Thoracic aorta (tissue), 2 donors: ENCODE measurements around the gene LMO1. TPM values are rescaled to one million over a fixed set of nuclear protein-coding genes. Genes with fewer than 3 reads are reported as not detected.

Experiments used
- ATAC-seq: fragments of 150-250 bp; one replicate; pipeline ENCODE4 v1.8.0; 2017; ENCODE audit warnings: low read depth; ENCODE audit not compliant: insufficient number of reproducible peaks, low FRiP score
- DNase-seq: peaks from one replicate; pipeline ENCODE4 v3.0.0-alpha.2; 2020; ENCODE audit warnings: low spot score
- H3K27ac ChIP-seq, 2 donors: fragments of 200-600 bp; sonication (generic); 1 replicate in 1 of 2; 2 replicates in 1 of 2; pipeline ENCODE4 v1.5.1; 2016; ENCODE audit warnings: mild to moderate bottlenecking in 2 of 2, moderate library complexity in 2 of 2
- H3K27me3 ChIP-seq: fragments of 200-600 bp; sonication (generic); replicated peaks from 2 replicates; pipeline ENCODE4 v1.6.0; 2016; ENCODE audit warnings: mild to moderate bottlenecking; ENCODE audit not compliant: insufficient read depth
- H3K36me3 ChIP-seq: fragments of 200-600 bp; sonication (generic); one replicate; pipeline ENCODE4 v1.5.1; 2016
- H3K4me1 ChIP-seq, 2 donors: fragments of 200-600 bp; sonication (generic); 1 replicate in 1 of 2; 2 replicates in 1 of 2; pipeline versions ENCODE4 v1.5.1 to v1.6.0; 2016; ENCODE audit warnings: low read depth in 2 of 2, mild to moderate bottlenecking in 1 of 2; ENCODE audit not compliant: control insufficient read depth in 1 of 2
- H3K4me3 ChIP-seq: fragments of 200-600 bp; sonication (generic); 2 replicates; pipeline ENCODE4 v1.5.1; 2016; ENCODE audit warnings: mild to moderate bottlenecking
- H3K9me3 ChIP-seq: fragments of 200-600 bp; sonication (generic); 2 replicates; pipeline ENCODE4 v1.5.1; 2016
- total RNA-seq, 2 donors: library from RNA; depleted of rRNA; stranded (reverse); fragments of >200 nt; gene quantifications; one replicate each; pipeline versions ENCODE4 v1.1.0 to v1.2.3, GENCODE V29; 2016
- TF ChIP-seq, protein P1 (sequence below): fragments of 200-600 bp; sonication (generic); IDR thresholded peaks from one replicate; pipeline ENCODE4 v1.5.1; 2019; ENCODE audit warnings: antibody characterized with exemption

LMO1 gene
- total RNA-seq, 2 donors from 2014 or later, result not detected

- Histone ChIP-seq H3K27ac (no peak overlapping the region), H3K4me3 (no peak overlapping the region), H3K9me3 (no peaks in the 10 kb centered on the region), H3K36me3 (no peaks in the 10 kb centered on the region), H3K27me3 (no peaks in the 10 kb centered on the region), H3K4me1 (no peaks in the 10 kb centered on the region)
- TF ChIP-seq, protein P1, sequence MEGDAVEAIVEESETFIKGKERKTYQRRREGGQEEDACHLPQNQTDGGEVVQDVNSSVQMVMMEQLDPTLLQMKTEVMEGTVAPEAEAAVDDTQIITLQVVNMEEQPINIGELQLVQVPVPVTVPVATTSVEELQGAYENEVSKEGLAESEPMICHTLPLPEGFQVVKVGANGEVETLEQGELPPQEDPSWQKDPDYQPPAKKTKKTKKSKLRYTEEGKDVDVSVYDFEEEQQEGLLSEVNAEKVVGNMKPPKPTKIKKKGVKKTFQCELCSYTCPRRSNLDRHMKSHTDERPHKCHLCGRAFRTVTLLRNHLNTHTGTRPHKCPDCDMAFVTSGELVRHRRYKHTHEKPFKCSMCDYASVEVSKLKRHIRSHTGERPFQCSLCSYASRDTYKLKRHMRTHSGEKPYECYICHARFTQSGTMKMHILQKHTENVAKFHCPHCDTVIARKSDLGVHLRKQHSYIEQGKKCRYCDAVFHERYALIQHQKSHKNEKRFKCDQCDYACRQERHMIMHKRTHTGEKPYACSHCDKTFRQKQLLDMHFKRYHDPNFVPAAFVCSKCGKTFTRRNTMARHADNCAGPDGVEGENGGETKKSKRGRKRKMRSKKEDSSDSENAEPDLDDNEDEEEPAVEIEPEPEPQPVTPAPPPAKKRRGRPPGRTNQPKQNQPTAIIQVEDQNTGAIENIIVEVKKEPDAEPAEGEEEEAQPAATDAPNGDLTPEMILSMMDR, result no peak
- no peak for ATAC-seq
- no peak for DNase-seq
Observed at GRCh38 chr11:8183111-8183510, 80.6 kb downstream of the LMO1 start.

DNA sequence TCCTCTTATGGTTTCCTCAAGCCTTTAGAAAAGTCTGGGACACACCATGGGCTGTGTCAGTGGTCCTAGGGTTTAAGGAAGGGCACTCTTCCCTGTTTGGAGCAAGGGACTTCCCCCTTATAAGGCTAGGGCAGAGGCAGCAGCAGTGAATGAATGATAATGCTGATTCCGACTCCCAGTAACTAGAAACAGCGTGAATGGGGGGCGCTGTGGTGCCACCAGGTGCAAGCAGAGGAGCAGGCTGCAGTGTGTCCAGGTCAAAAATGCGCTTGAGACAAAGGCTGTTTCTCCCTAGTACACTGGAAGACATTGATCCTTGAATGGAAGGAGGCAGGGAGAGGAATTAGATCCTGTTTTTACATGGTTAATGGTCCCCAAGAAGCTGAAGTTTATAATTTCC, 83.2 kb downstream of the LMO1 start:
- DNase-seq (no peak), ATAC-seq (no peak)
- Histone ChIP-seq H3K4me1 (no peaks in the 10 kb centered on the region), H3K9me3 (no peaks in the 10 kb centered on the region), H3K27ac (no peak overlapping the region), H3K36me3 (no peaks in the 10 kb centered on the region), H3K27me3 (no peaks in the 10 kb centered on the region), H3K4me3 (no peak overlapping the region)
- TF ChIP-seq, protein P1, result no peak

GRCh38 chr11:8178297-8178696, 85.4 kb downstream of the LMO1 start:
- Histone ChIP-seq H3K4me1 (no peaks in the 10 kb centered on the region), H3K4me3 (no peak overlapping the region), H3K36me3 (no peaks in the 10 kb centered on the region), H3K9me3 (no peaks in the 10 kb centered on the region), H3K27ac (no peak overlapping the region), H3K27me3 (no peaks in the 10 kb centered on the region)
- DNase-seq (no peak), ATAC-seq (no peak)
- TF ChIP-seq, protein P1, result no peak

GRCh38 chr11:8177136-8177535, 86.5 kb downstream of the LMO1 start:
- H3K27ac ChIP-seq, result no peak overlapping the region
- no peaks in the 10 kb centered on the region for H3K4me1 ChIP-seq
- no peaks in the 10 kb centered on the region for H3K36me3 ChIP-seq
- TF ChIP-seq, protein P1, result no peak
- no peak for ATAC-seq
- no peak for DNase-seq
- H3K9me3 ChIP-seq, result no peaks in the 10 kb centered on the region
- H3K27me3 ChIP-seq, result no peaks in the 10 kb centered on the region
- no peak overlapping the region for H3K4me3 ChIP-seq

Other genes with a start within 250 kb of the LMO1 start
- gene TUB, start 182.7 kb downstream of the LMO1 start, total RNA-seq, result 1 to 10 TPM; 6.9 to 8.9 TPM
- gene RIC3, start 94.9 kb downstream of the LMO1 start, total RNA-seq, result 10 to 100 TPM; 13.1 to 17.7 TPM